Measurements from ENCODE around the gene EVA1C.
"Not testable (repeated sequence)": the region's sequence is repeated elsewhere in the genome, so short reads cannot be mapped to it uniquely, and the experiment has no call there.

The EVA1C gene

DNA sequence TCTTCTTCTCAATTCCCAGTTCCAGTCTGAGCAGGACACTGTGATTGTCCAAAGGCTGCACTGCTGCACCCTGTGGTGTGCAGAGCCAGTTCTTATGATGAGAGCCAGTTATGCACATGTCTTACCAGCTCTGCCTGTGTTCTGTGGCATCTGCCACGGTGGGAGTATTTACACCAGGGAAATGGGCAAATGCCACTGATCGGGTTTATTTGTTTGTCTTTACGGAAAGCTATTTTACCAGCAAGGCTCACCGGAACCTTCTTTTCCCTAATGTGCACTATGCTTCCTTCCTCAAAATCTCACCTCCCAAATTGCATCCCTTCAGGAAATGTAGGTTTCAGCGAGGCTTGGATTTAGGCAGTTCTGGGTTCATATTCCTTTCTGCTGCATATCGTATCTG, 49.0 kb downstream of the EVA1C start:
- Histone ChIP-seq H2AK5ac (ENCODE audit: low read depth, low read length) (no peak overlapping the region), H3K9ac (ENCODE audit: low read depth, low read length, poor library complexity) (no peak overlapping the region), H3K4me3 (ENCODE audit: low read length in 2 of 2) (peak overlapping the region in 1 of 2 donors; percentile 58), H4K91ac (ENCODE audit: low read depth, low read length, poor library complexity) (no peak overlapping the region), H3K4me2 (ENCODE audit: insufficient read depth, low read length, poor library complexity, severe bottlenecking) (no peak overlapping the region), H3K14ac (ENCODE audit: low read length) (no peak overlapping the region), H3K9me3 (replicated peaks in 1 of 2; ENCODE audit: control insufficient read depth in 2 of 2, insufficient read depth in 1 of 2, low read depth in 1 of 2, low read length in 2 of 2) (peaks cover 0 to 4% of the 10 kb centered on the region in 2 donors), H3K4ac (ENCODE audit: low read length) (no peak overlapping the region), H3K4me1 (ENCODE audit: control insufficient read depth in 2 of 2, insufficient read depth in 1 of 2, low read depth in 1 of 2, low read length in 2 of 2) (no peaks in the 10 kb centered on the region), H2BK5ac (ENCODE audit: low read length) (no peak overlapping the region), H3K79me1 (ENCODE audit: low read depth, low read length) (no peaks in the 10 kb centered on the region), H3K27me3 (ENCODE audit: control insufficient read depth in 3 of 3, insufficient read depth in 3 of 3, low read depth in 1 of 3, low read length in 3 of 3) (peaks cover 0 to 14% (median 0%) of the 10 kb centered on the region in 3 experiments), H2AFZ (ENCODE audit: low read length) (no peak overlapping the region), H2BK12ac (ENCODE audit: low read length) (no peak overlapping the region), H3K18ac (ENCODE audit: low read length) (no peak overlapping the region), H3K23ac (ENCODE audit: low read depth, low read length, poor library complexity) (no peak overlapping the region), H4K8ac (ENCODE audit: low read depth, low read length) (no peak overlapping the region), H3K27ac (replicated peaks; ENCODE audit: low read length) (no peak overlapping the region), H2BK120ac (ENCODE audit: low read depth, low read length) (no peak overlapping the region), H2BK15ac (ENCODE audit: low read length) (no peak overlapping the region), H3K36me3 (replicated peaks in 1 of 2; ENCODE audit: control insufficient read depth in 2 of 2, insufficient read depth in 2 of 2, low read length in 2 of 2) (no peaks in the 10 kb centered on the region)
- no CpG with 5 or more reads among the region's 6 CpGs for WGBS, 2 donors (ENCODE audit: extremely low coverage in 2 of 2, insufficient read length in 2 of 2, insufficient replicate concordance in 1 of 2)
- DNase-seq (ENCODE audit: low spot score) = no peak

GRCh38 chr21:32462564-32462963, 50.1 kb downstream of the EVA1C start:
- not testable (repeated sequence) for H3K9ac ChIP-seq (ENCODE audit: low read depth, low read length, poor library complexity); H2BK5ac ChIP-seq (ENCODE audit: low read length); H3K9me3 ChIP-seq (replicated peaks in 1 of 2; ENCODE audit: control insufficient read depth in 2 of 2, insufficient read depth in 1 of 2, low read depth in 1 of 2, low read length in 2 of 2); H3K23ac ChIP-seq (ENCODE audit: low read depth, low read length, poor library complexity); H3K27me3 ChIP-seq (ENCODE audit: control insufficient read depth in 3 of 3, insufficient read depth in 3 of 3, low read depth in 1 of 3, low read length in 3 of 3); H3K79me1 ChIP-seq (ENCODE audit: low read depth, low read length); H4K91ac ChIP-seq (ENCODE audit: low read depth, low read length, poor library complexity); H2AFZ ChIP-seq (ENCODE audit: low read length); H3K18ac ChIP-seq (ENCODE audit: low read length); H3K27ac ChIP-seq (replicated peaks; ENCODE audit: low read length); H3K14ac ChIP-seq (ENCODE audit: low read length); H3K4me2 ChIP-seq (ENCODE audit: insufficient read depth, low read length, poor library complexity, severe bottlenecking); H2BK15ac ChIP-seq (ENCODE audit: low read length); H2BK12ac ChIP-seq (ENCODE audit: low read length); H3K36me3 ChIP-seq (replicated peaks in 1 of 2; ENCODE audit: control insufficient read depth in 2 of 2, insufficient read depth in 2 of 2, low read length in 2 of 2); H4K8ac ChIP-seq (ENCODE audit: low read depth, low read length); H2BK120ac ChIP-seq (ENCODE audit: low read depth, low read length); H2AK5ac ChIP-seq (ENCODE audit: low read depth, low read length); DNase-seq (ENCODE audit: low spot score); H3K4ac ChIP-seq (ENCODE audit: low read length); H3K4me3 ChIP-seq (ENCODE audit: low read length in 2 of 2); H3K4me1 ChIP-seq (ENCODE audit: control insufficient read depth in 2 of 2, insufficient read depth in 1 of 2, low read depth in 1 of 2, low read length in 2 of 2)
- no CpG with 5 or more reads among the region's 3 CpGs for WGBS, 2 donors (ENCODE audit: extremely low coverage in 2 of 2, insufficient read length in 2 of 2, insufficient replicate concordance in 1 of 2)

GRCh38 chr21:32463367-32463766, 50.9 kb downstream of the EVA1C start:
- Histone ChIP-seq H4K8ac (ENCODE audit: low read depth, low read length) (no peak overlapping the region), H3K14ac (ENCODE audit: low read length) (no peak overlapping the region), H2BK120ac (ENCODE audit: low read depth, low read length) (no peak overlapping the region), H2BK5ac (ENCODE audit: low read length) (no peak overlapping the region), H3K36me3 (replicated peaks in 1 of 2; ENCODE audit: control insufficient read depth in 2 of 2, insufficient read depth in 2 of 2, low read length in 2 of 2) (no peaks in the 10 kb centered on the region), H3K9ac (ENCODE audit: low read depth, low read length, poor library complexity) (no peak overlapping the region), H3K4me3 (ENCODE audit: low read length in 2 of 2) (peak overlapping the region in 1 of 2 donors; percentile 46), H3K27me3 (ENCODE audit: control insufficient read depth in 3 of 3, insufficient read depth in 3 of 3, low read depth in 1 of 3, low read length in 3 of 3) (no peaks in the 10 kb centered on the region), H3K27ac (replicated peaks; ENCODE audit: low read length) (no peak overlapping the region), H4K91ac (ENCODE audit: low read depth, low read length, poor library complexity) (no peak overlapping the region), H3K4ac (ENCODE audit: low read length) (no peak overlapping the region), H3K9me3 (replicated peaks in 1 of 2; ENCODE audit: control insufficient read depth in 2 of 2, insufficient read depth in 1 of 2, low read depth in 1 of 2, low read length in 2 of 2) (peaks cover 0 to 4% of the 10 kb centered on the region in 2 donors), H3K18ac (ENCODE audit: low read length) (no peak overlapping the region), H3K23ac (ENCODE audit: low read depth, low read length, poor library complexity) (no peak overlapping the region), H2AK5ac (ENCODE audit: low read depth, low read length) (no peak overlapping the region), H2BK12ac (ENCODE audit: low read length) (no peak overlapping the region), H3K79me1 (ENCODE audit: low read depth, low read length) (no peaks in the 10 kb centered on the region), H2BK15ac (ENCODE audit: low read length) (no peak overlapping the region), H2AFZ (ENCODE audit: low read length) (no peak overlapping the region), H3K4me2 (ENCODE audit: insufficient read depth, low read length, poor library complexity, severe bottlenecking) (no peak overlapping the region), H3K4me1 (ENCODE audit: control insufficient read depth in 2 of 2, insufficient read depth in 1 of 2, low read depth in 1 of 2, low read length in 2 of 2) (no peaks in the 10 kb centered on the region)
- no peak for DNase-seq (ENCODE audit: low spot score)
- WGBS, 2 donors (ENCODE audit: extremely low coverage in 2 of 2, insufficient read length in 2 of 2, insufficient replicate concordance in 1 of 2) = no CpG with 5 or more reads among the region's 7 CpGs

- H3K23ac ChIP-seq (ENCODE audit: low read depth, low read length, poor library complexity) = no peak overlapping the region
- no peak overlapping the region for H3K9ac ChIP-seq (ENCODE audit: low read depth, low read length, poor library complexity)
- H3K36me3 ChIP-seq (replicated peaks in 1 of 2; ENCODE audit: control insufficient read depth in 2 of 2, insufficient read depth in 2 of 2, low read length in 2 of 2) = no peaks in the 10 kb centered on the region
- H3K4me1 ChIP-seq (ENCODE audit: control insufficient read depth in 2 of 2, insufficient read depth in 1 of 2, low read depth in 1 of 2, low read length in 2 of 2) = no peaks in the 10 kb centered on the region
- H4K8ac ChIP-seq (ENCODE audit: low read depth, low read length) = no peak overlapping the region
- H3K4ac ChIP-seq (ENCODE audit: low read length) = no peak overlapping the region
- no peak overlapping the region for H3K27ac ChIP-seq (replicated peaks; ENCODE audit: low read length)
- no peak overlapping the region for H3K14ac ChIP-seq (ENCODE audit: low read length)
- no peak overlapping the region for H2AK5ac ChIP-seq (ENCODE audit: low read depth, low read length)
- no peak overlapping the region for H4K91ac ChIP-seq (ENCODE audit: low read depth, low read length, poor library complexity)
- H2BK12ac ChIP-seq (ENCODE audit: low read length) = no peak overlapping the region
- H3K4me3 ChIP-seq (ENCODE audit: low read length in 2 of 2) = no peak overlapping the region
- no peak overlapping the region for H3K18ac ChIP-seq (ENCODE audit: low read length)
- H2BK5ac ChIP-seq (ENCODE audit: low read length) = no peak overlapping the region
- peaks cover 0 to 4% of the 10 kb centered on the region in 2 donors for H3K9me3 ChIP-seq (replicated peaks in 1 of 2; ENCODE audit: control insufficient read depth in 2 of 2, insufficient read depth in 1 of 2, low read depth in 1 of 2, low read length in 2 of 2)
- no peak overlapping the region for H2AFZ ChIP-seq (ENCODE audit: low read length)
- H2BK120ac ChIP-seq (ENCODE audit: low read depth, low read length) = no peak overlapping the region
- no peaks in the 10 kb centered on the region for H3K79me1 ChIP-seq (ENCODE audit: low read depth, low read length)
- DNase-seq (ENCODE audit: low spot score) = no peak
- no peak overlapping the region for H3K4me2 ChIP-seq (ENCODE audit: insufficient read depth, low read length, poor library complexity, severe bottlenecking)
- H2BK15ac ChIP-seq (ENCODE audit: low read length) = no peak overlapping the region
- WGBS, 2 donors (ENCODE audit: extremely low coverage in 2 of 2, insufficient read length in 2 of 2, insufficient replicate concordance in 1 of 2) = no CpG with 5 or more reads among the region's 8 CpGs
- H3K27me3 ChIP-seq (ENCODE audit: control insufficient read depth in 3 of 3, insufficient read depth in 3 of 3, low read depth in 1 of 3, low read length in 3 of 3) = no peaks in the 10 kb centered on the region
Observed at GRCh38 chr21:32463889-32464300, 51.4 kb downstream of the EVA1C start.
